OCI-LY1 (cell line): Measurements from ENCODE around the gene ALDOB.

ENCODE experiments used
- H2AFZ ChIP-seq: fragments of 200-600 bp; sonication (generic), shearing (Covaris generic); 2 replicates; pipeline ENCODE4 v1.6.0; 2014; ENCODE audit warnings: antibody characterized with exemption, mild to moderate bottlenecking, low read length
- H3F3A ChIP-seq: fragments of 200-600 bp; sonication (generic), shearing (Covaris generic); 2 replicates; pipeline ENCODE4 v1.6.0; 2014; ENCODE audit warnings: mild to moderate bottlenecking, antibody characterized with exemption, low read length, moderate library complexity; ENCODE audit not compliant: insufficient read depth
- H3K27ac ChIP-seq: fragments of 200-600 bp; sonication (generic); 2 replicates; pipeline ENCODE4 v1.5.1; 2014; ENCODE audit warnings: low read length, mixed run types, mild to moderate bottlenecking, low read depth; ENCODE audit not compliant: poor library complexity, severe bottlenecking
- H3K27me3 ChIP-seq: fragments of 200-600 bp; sonication (generic); 2 replicates; pipeline ENCODE4 v1.6.0; 2014; ENCODE audit warnings: antibody characterized with exemption, mild to moderate bottlenecking, low read length, moderate library complexity; ENCODE audit not compliant: insufficient read depth
- H3K36me3 ChIP-seq: fragments of 200-600 bp; sonication (generic); 2 replicates; pipeline ENCODE4 v1.6.1; 2014; ENCODE audit warnings: mild to moderate bottlenecking, antibody characterized with exemption, low read length, moderate library complexity, mixed read lengths; ENCODE audit not compliant: insufficient read depth
- H3K4me1 ChIP-seq: fragments of 200-600 bp; sonication (generic); 2 replicates; pipeline ENCODE4 v1.5.1; 2014; ENCODE audit warnings: mild to moderate bottlenecking, low read length, moderate library complexity; ENCODE audit not compliant: insufficient read depth, severe bottlenecking
- H3K4me2 ChIP-seq: fragments of 200-600 bp; sonication (generic), shearing (Covaris generic); 2 replicates; pipeline ENCODE4 v1.6.1; 2014; ENCODE audit warnings: low read length
- H3K4me3 ChIP-seq: fragments of 200-600 bp; sonication (generic); 2 replicates; pipeline ENCODE4 v1.5.1; 2014; ENCODE audit warnings: low read length, low read depth, mild to moderate bottlenecking, mixed read lengths; ENCODE audit not compliant: poor library complexity, severe bottlenecking
- H3K79me2 ChIP-seq: fragments of 200-600 bp; shearing (Covaris generic); 2 replicates; pipeline ENCODE4 v1.6.1; 2016; ENCODE audit warnings: mixed run types, low read length, mixed read lengths; ENCODE audit not compliant: insufficient read depth
- H3K9ac ChIP-seq: fragments of 200-600 bp; sonication (generic), shearing (Covaris generic); 2 replicates; pipeline ENCODE4 v1.6.1; 2014; ENCODE audit warnings: mild to moderate bottlenecking, low read length, mixed read lengths
- H3K9me2 ChIP-seq: fragments of 200-600 bp; sonication (generic), shearing (Covaris generic); 2 replicates; pipeline ENCODE4 v1.6.1; 2014; ENCODE audit warnings: low read depth, mild to moderate bottlenecking, low read length, mixed read lengths
- H3K9me3 ChIP-seq: fragments of 200-600 bp; shearing (Covaris generic); 2 replicates; pipeline ENCODE4 v1.6.1; 2014; ENCODE audit warnings: low read length, mixed read lengths
- H4K20me1 ChIP-seq: fragments of 200-600 bp; sonication (generic), shearing (Covaris generic); 2 replicates; pipeline ENCODE4 v1.6.0; 2016; ENCODE audit warnings: mild to moderate bottlenecking, low read length; ENCODE audit not compliant: insufficient read depth
- CTCF ChIP-seq: fragments of 200-600 bp; sonication (generic), shearing (Covaris generic); IDR thresholded peaks from 2 replicates; pipeline ENCODE4 v1.5.1; 2017; ENCODE audit warnings: mild to moderate bottlenecking, antibody characterized with exemption, low read length, moderate library complexity, mixed read lengths
- EZH2 ChIP-seq: fragments of 200-600 bp; sonication (generic), shearing (Covaris generic); IDR thresholded peaks from 2 replicates; pipeline ENCODE4 v1.8.0; 2017; ENCODE audit warnings: borderline replicate concordance, mixed run types, mild to moderate bottlenecking, antibody characterized with exemption, low read length, moderate library complexity, mixed read lengths

ALDOB gene

GRCh38 chr9:101469026-101469425, 33.5 kb upstream of the ALDOB start:
- no peaks in the 10 kb centered on the region for H3K27me3 ChIP-seq
- no peak for TF ChIP-seq CTCF
- no peak for TF ChIP-seq EZH2

GRCh38 chr9:101468116-101468515, 32.5 kb upstream of the ALDOB start:
- Histone ChIP-seq H3K79me2 (no peaks in the 10 kb centered on the region), H3K9me3 (no peaks in the 10 kb centered on the region), H2AFZ (no peak overlapping the region), H3F3A (no peaks in the 10 kb centered on the region), H3K4me3 (no peak overlapping the region), H4K20me1 (no peaks in the 10 kb centered on the region), H3K4me2 (no peak overlapping the region), H3K4me1 (no peaks in the 10 kb centered on the region), H3K36me3 (no peaks in the 10 kb centered on the region), H3K9ac (no peak overlapping the region), H3K27ac (no peak overlapping the region), H3K27me3 (no peaks in the 10 kb centered on the region), H3K9me2 (no peaks in the 10 kb centered on the region)
- no peak for TF ChIP-seq EZH2
- no peak for TF ChIP-seq CTCF

More at GRCh38 chr9:101469026-101469425, 33.5 kb upstream of the ALDOB start:
- Histone ChIP-seq H2AFZ (no peak overlapping the region), H3K4me1 (no peaks in the 10 kb centered on the region), H3K36me3 (no peaks in the 10 kb centered on the region), H3F3A (no peaks in the 10 kb centered on the region), H4K20me1 (no peaks in the 10 kb centered on the region), H3K4me2 (no peak overlapping the region), H3K4me3 (no peak overlapping the region), H3K79me2 (no peaks in the 10 kb centered on the region), H3K9ac (no peak overlapping the region), H3K27ac (no peak overlapping the region), H3K9me2 (no peaks in the 10 kb centered on the region), H3K9me3 (no peaks in the 10 kb centered on the region)

- Histone ChIP-seq H3K4me2 (no peak overlapping the region), H3K4me3 (no peak overlapping the region)
- TF ChIP-seq EZH2 (no peak), CTCF (no peak)
Measured at GRCh38 chr9:101467690-101468089, 32.1 kb upstream of the ALDOB start.

More at GRCh38 chr9:101467690-101468089, 32.1 kb upstream of the ALDOB start:
- no peaks in the 10 kb centered on the region for H3K36me3 ChIP-seq
- no peaks in the 10 kb centered on the region for H3K27me3 ChIP-seq
- H2AFZ ChIP-seq: no peak overlapping the region
- H3K4me1 ChIP-seq: no peaks in the 10 kb centered on the region
- no peaks in the 10 kb centered on the region for H4K20me1 ChIP-seq
- no peak overlapping the region for H3K9ac ChIP-seq
- H3K27ac ChIP-seq: no peak overlapping the region
- H3K9me3 ChIP-seq: no peaks in the 10 kb centered on the region
- no peaks in the 10 kb centered on the region for H3K9me2 ChIP-seq
- no peaks in the 10 kb centered on the region for H3F3A ChIP-seq
- H3K79me2 ChIP-seq: no peaks in the 10 kb centered on the region
